Left lung (tissue), 10 donors: ENCODE data around the gene CEP85. TPM values are rescaled to one million over a fixed set of nuclear protein-coding genes. Genes with fewer than 3 reads are reported as not detected.

Experiments used
- ATAC-seq: fragments of 200-7000 bp; cut with Tn5 transposase; one replicate; pipeline ENCODE4 v1.9.1; 2020; ENCODE audit warnings: moderate library complexity
- DNase-seq, 4 donors: peaks; one replicate each; pipeline ENCODE4 v3.0.0-alpha.2; 2013 to 2020
- H3K27ac ChIP-seq, 2 donors: fragments of 200-600 bp; sonication (generic) in 1 of 2; one replicate each; pipeline versions ENCODE4 v1.5.0 to v1.8.0; 2020 to 2021
- H3K27me3 ChIP-seq, 2 donors: fragments of 200-600 bp; sonication (generic) in 1 of 2; one replicate each; pipeline versions ENCODE4 v1.5.0 to v1.8.0; 2020 to 2021
- H3K36me3 ChIP-seq, 2 donors: fragments of 200-600 bp; sonication (generic) in 1 of 2; one replicate each; pipeline versions ENCODE4 v1.5.0 to v1.8.0; 2020 to 2021
- H3K4me1 ChIP-seq, 2 donors: fragments of 200-600 bp; one replicate each; pipeline ENCODE4 v1.8.0; 2021
- H3K4me3 ChIP-seq, 2 donors: fragments of 200-600 bp; sonication (generic) in 1 of 2; one replicate each; pipeline versions ENCODE4 v1.5.0 to v1.8.0; 2020 to 2021; ENCODE audit warnings: mild to moderate bottlenecking in 1 of 2
- H3K9me3 ChIP-seq, 2 donors: fragments of 200-600 bp; sonication (generic) in 1 of 2; one replicate each; pipeline versions ENCODE4 v1.5.0 to v1.8.0; 2020 to 2021
- intact Hi-C, 2 donors: fragments of 100-400 bp; cut with DNase I; formaldehyde crosslinking; loops; one replicate each; pipeline versions ENCODE4 v1.11.2 to v1.14.2; 2022
- polyA plus RNA-seq, 6 donors: library from polyadenylated mRNA; unstranded; fragments of 120-200 nt; gene quantifications; one replicate each; pipeline ENCODE4 v1.2.1, GENCODE V29; 2013; ENCODE audit not compliant: insufficient read length in 6 of 6
- total RNA-seq, 2 donors: library from RNA; stranded (reverse); fragmentation: NEBNext Ultra II Directional; extraction: Animal tissue kit (Norgen Biotek cat#: 25700); gene quantifications; one replicate each; pipeline ENCODE4 v1.2.1, GENCODE V29; 2021
- TF ChIP-seq, protein P1 (sequence below), 2 donors: fragments of 200-600 bp; sonication (generic) in 1 of 2; IDR thresholded peaks; one replicate each; pipeline versions ENCODE4 v1.5.0 to v1.8.0; 2021; ENCODE audit warnings: antibody characterized with exemption in 2 of 2
- donor health status: DM: no; HTN: yes; CAD: no.
- donor health status: DM: no; HTN: no; CAD: no.

CEP85 gene
- total and polyA plus RNA-seq, 8 donors: 12.1 to 24.8 (median 20.9) TPM

- Histone ChIP-seq H3K27ac (peak overlapping the region in 1 of 2 donors; percentile 34), H3K9me3 (no peaks in the 10 kb centered on the region), H3K4me1 (peaks cover 5 to 28% of the 10 kb centered on the region in 2 donors), H3K27me3 (no peaks in the 10 kb centered on the region), H3K4me3 (no peak overlapping the region), H3K36me3 (peaks cover 0 to 3% of the 10 kb centered on the region in 2 donors)
- intact Hi-C loops: no loop called here
- no peak for ATAC-seq
- DNase-seq: no peak
- TF ChIP-seq, protein P1, sequence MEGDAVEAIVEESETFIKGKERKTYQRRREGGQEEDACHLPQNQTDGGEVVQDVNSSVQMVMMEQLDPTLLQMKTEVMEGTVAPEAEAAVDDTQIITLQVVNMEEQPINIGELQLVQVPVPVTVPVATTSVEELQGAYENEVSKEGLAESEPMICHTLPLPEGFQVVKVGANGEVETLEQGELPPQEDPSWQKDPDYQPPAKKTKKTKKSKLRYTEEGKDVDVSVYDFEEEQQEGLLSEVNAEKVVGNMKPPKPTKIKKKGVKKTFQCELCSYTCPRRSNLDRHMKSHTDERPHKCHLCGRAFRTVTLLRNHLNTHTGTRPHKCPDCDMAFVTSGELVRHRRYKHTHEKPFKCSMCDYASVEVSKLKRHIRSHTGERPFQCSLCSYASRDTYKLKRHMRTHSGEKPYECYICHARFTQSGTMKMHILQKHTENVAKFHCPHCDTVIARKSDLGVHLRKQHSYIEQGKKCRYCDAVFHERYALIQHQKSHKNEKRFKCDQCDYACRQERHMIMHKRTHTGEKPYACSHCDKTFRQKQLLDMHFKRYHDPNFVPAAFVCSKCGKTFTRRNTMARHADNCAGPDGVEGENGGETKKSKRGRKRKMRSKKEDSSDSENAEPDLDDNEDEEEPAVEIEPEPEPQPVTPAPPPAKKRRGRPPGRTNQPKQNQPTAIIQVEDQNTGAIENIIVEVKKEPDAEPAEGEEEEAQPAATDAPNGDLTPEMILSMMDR (IDR thresholded peaks at IDR 0.05): no peak
Observed at GRCh38 chr1:26237230-26237966, 3.4 kb downstream of the CEP85 start.

DNA sequence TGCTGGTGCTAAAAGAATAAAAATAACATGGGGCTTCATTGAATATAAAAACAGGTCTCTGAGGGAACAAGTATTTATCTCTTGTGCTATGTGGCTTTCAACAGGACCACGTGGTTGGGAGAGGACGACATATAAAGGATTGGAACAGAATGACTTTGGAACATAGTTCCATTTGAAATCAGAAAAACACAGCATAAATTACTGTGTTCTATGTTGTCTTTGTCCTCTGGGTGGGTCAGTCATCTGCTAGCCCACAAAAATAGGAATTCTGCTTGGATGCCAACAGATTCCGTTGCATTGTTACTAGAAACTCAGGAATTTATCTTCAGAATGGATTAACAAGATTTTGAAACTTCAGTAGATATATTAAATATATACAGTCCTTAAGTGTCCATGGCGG is 5.9 kb downstream of the CEP85 start:
- H3K36me3 ChIP-seq: peaks cover 0 to 14% of the 10 kb centered on the region in 2 donors
- intact Hi-C loops: no loop called here
- H3K9me3 ChIP-seq: no peaks in the 10 kb centered on the region
- H3K4me3 ChIP-seq: no peak overlapping the region
- TF ChIP-seq, protein P1 (IDR thresholded peaks at IDR 0.05): no peak
- H3K4me1 ChIP-seq: peaks cover 4 to 20% of the 10 kb centered on the region in 2 donors
- no peaks in the 10 kb centered on the region for H3K27me3 ChIP-seq
- DNase-seq (no peak), ATAC-seq (no peak)
- no peak overlapping the region for H3K27ac ChIP-seq

GRCh38 chr1:26252718-26253117 is 18.7 kb downstream of the CEP85 start:
- Histone ChIP-seq H3K36me3 (peaks cover 0 to 40% of the 10 kb centered on the region in 2 donors), H3K4me1 (no peaks in the 10 kb centered on the region), H3K4me3 (no peak overlapping the region), H3K27me3 (no peaks in the 10 kb centered on the region), H3K27ac (no peak overlapping the region), H3K9me3 (no peaks in the 10 kb centered on the region)
- TF ChIP-seq, protein P1 (IDR thresholded peaks at IDR 0.05): no peak
- no peak for ATAC-seq
- intact Hi-C loops: no loop called here
- DNase-seq: no peak

GRCh38 chr1:26254404-26254803 is 20.4 kb downstream of the CEP85 start:
- peak; percentile 77 for ATAC-seq
- H3K9me3 ChIP-seq: no peaks in the 10 kb centered on the region
- TF ChIP-seq, protein P1 (IDR thresholded peaks at IDR 0.05): no peak

GRCh38 chr1:26257222-26257621 is 23.2 kb downstream of the CEP85 start:
- intact Hi-C loops: no loop called here
- no peak for ATAC-seq
- TF ChIP-seq, protein P1 (IDR thresholded peaks at IDR 0.05): no peak
- H3K27me3 ChIP-seq: no peaks in the 10 kb centered on the region
- H3K36me3 ChIP-seq: peaks cover 0 to 54% of the 10 kb centered on the region in 2 donors
- H3K27ac ChIP-seq: no peak overlapping the region
- no peak for DNase-seq
- no peak overlapping the region for H3K4me3 ChIP-seq
- peaks cover 0 to 17% of the 10 kb centered on the region in 2 donors for H3K4me1 ChIP-seq
- no peaks in the 10 kb centered on the region for H3K9me3 ChIP-seq

More at GRCh38 chr1:26254404-26254803, 20.4 kb downstream of the CEP85 start:
- Histone ChIP-seq H3K36me3 (peaks cover 0 to 51% of the 10 kb centered on the region in 2 donors), H3K27me3 (no peaks in the 10 kb centered on the region), H3K27ac (no peak overlapping the region), H3K4me3 (no peak overlapping the region), H3K4me1 (peaks cover 0 to 6% of the 10 kb centered on the region in 2 donors)
- DNase-seq: no peak
- intact Hi-C loops: no loop called here
